Stimulated activated naive CD8-positive, alpha-beta T cell treated with anti-CD3 and anti-CD28 coated beads, Interleukin-15, Interleukin-2, amounts not matched to agents 100 ng/mL and 50 ng/mL, for 24 hours (primary cell): ENCODE measurements around the gene NEURL4.

ENCODE experiments used
- H3K27ac Mint-ChIP-seq: one replicate; pipeline ENCODE4 v1.8.0; 2021; ENCODE audit warnings: mild to moderate bottlenecking, mixed read lengths
- H3K27me3 Mint-ChIP-seq: one replicate; pipeline ENCODE4 v1.8.0; 2021; ENCODE audit warnings: mixed read lengths
- H3K36me3 Mint-ChIP-seq: one replicate; pipeline ENCODE4 v1.8.0; 2021; ENCODE audit warnings: low read depth, mixed read lengths
- H3K4me1 Mint-ChIP-seq: one replicate; pipeline ENCODE4 v1.8.0; 2021; ENCODE audit warnings: low read depth, mixed read lengths
- H3K4me3 Mint-ChIP-seq: one replicate; pipeline ENCODE4 v1.8.0; 2021; ENCODE audit warnings: mild to moderate bottlenecking, mixed read lengths
- H3K9me3 Mint-ChIP-seq: one replicate; pipeline ENCODE4 v1.8.0; 2021; ENCODE audit warnings: mixed read lengths

The NEURL4 gene

GRCh38 chr17:7290166-7290565, 39.0 kb downstream of the NEURL4 start:
- Mint-ChIP-seq H3K27me3 (peaks cover 26% of the 10 kb centered on the region), H3K27ac (no peak overlapping the region), H3K36me3 (no peaks in the 10 kb centered on the region), H3K9me3 (no peaks in the 10 kb centered on the region), H3K4me1 (peaks cover 10% of the 10 kb centered on the region), H3K4me3 (no peak overlapping the region)

DNA sequence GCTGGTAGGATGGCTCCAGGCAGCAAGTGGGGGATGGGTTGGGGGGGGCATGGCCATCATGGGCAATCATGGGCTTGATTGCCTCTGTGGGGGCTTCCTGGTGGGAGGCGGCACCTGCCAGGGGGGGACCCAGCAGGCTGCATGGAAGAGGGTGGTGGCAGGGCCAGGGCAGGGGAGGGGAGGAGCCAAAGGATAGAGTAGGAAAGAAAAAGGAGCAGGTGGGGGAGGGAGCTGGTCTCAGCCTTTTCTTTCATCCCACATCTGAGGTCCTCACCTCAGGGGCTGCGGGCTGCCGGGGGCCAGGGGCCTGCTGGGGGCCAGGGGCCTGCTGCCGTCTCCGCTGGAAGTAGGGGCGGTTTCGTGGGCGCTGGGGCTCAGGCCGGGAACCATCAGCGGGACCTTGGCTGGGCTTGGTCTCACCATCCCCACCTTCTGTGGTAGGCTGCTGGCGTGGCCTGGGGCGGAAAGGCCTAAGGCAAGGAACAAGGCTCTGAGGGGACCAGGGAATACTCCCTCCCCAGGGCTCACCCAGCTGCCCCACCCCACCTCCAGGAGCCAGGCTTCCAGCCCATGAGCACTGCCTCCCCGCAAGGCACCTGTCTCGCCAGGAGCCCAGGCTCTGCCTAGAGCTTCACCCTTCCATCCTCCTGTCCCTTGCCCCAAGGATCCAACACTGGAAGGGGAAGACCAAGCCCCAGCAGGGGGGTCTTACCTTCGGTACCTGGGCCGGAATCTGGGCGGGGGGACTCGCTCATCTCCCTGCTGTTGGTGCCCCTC, 39.7 kb downstream of the NEURL4 start:
- no peaks in the 10 kb centered on the region for H3K36me3 Mint-ChIP-seq
- peaks cover 6% of the 10 kb centered on the region for H3K4me1 Mint-ChIP-seq
- H3K9me3 Mint-ChIP-seq, result no peaks in the 10 kb centered on the region
- no peak overlapping the region for H3K4me3 Mint-ChIP-seq
- no peak overlapping the region for H3K27ac Mint-ChIP-seq
- H3K27me3 Mint-ChIP-seq, result peaks cover 22% of the 10 kb centered on the region

DNA sequence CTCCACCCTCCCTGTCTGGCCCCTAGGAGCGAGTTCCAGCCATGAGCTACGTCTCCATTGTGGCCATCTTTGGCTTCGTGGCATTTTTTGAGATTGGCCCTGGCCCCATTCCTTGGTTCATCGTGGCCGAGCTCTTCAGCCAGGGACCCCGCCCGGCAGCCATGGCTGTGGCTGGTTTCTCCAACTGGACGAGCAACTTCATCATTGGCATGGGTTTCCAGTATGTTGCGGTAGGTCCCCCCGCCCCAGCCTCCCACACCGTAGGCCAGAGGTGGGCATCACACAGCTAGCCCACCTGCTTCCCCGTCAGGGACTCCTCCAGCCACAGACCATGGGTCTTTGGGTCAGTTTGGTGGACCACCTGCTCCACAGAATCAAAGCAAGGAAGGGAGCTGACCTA, 43.5 kb downstream of the NEURL4 start:
- Mint-ChIP-seq H3K9me3 (no peaks in the 10 kb centered on the region), H3K27me3 (peaks cover 27% of the 10 kb centered on the region), H3K27ac (no peak overlapping the region), H3K4me1 (peaks cover 18% of the 10 kb centered on the region), H3K4me3 (no peak overlapping the region), H3K36me3 (no peaks in the 10 kb centered on the region)

GRCh38 chr17:7284911-7285310, 44.2 kb downstream of the NEURL4 start:
- Mint-ChIP-seq H3K27ac (no peak overlapping the region), H3K4me3 (no peak overlapping the region), H3K27me3 (peaks cover 27% of the 10 kb centered on the region), H3K9me3 (no peaks in the 10 kb centered on the region), H3K4me1 (peaks cover 23% of the 10 kb centered on the region), H3K36me3 (no peaks in the 10 kb centered on the region)

DNA sequence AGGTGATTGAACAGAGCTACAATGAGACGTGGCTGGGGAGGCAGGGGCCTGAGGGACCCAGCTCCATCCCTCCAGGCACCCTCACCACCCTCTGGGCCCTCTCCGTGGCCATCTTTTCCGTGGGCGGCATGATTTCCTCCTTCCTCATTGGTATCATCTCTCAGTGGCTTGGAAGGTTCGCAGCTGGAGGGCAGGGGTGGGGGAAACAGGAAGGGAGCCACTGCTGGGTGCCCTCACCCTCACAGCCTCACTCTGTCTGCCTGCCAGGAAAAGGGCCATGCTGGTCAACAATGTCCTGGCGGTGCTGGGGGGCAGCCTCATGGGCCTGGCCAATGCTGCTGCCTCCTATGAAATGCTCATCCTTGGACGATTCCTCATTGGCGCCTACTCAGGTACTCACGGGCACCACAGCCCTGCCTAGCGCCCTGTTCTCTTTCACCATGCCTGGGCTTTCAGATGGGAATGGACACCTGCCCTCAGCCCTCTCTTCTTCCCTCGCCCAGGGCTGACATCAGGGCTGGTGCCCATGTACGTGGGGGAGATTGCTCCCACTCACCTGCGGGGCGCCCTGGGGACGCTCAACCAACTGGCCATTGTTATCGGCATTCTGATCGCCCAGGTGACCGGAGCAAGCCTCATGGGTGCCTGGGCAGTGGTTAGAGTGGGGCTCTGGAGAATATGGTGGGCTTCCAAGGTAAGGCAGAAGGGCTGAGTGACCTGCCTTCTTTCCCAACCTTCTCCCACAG, 45.5 kb downstream of the NEURL4 start:
- Mint-ChIP-seq H3K9me3 (no peaks in the 10 kb centered on the region), H3K4me3 (no peak overlapping the region), H3K4me1 (peaks cover 23% of the 10 kb centered on the region), H3K27ac (no peak overlapping the region), H3K36me3 (no peaks in the 10 kb centered on the region), H3K27me3 (peaks cover 27% of the 10 kb centered on the region)

GRCh38 chr17:7282752-7283321, 46.3 kb downstream of the NEURL4 start:
- H3K27me3 Mint-ChIP-seq, result peaks cover 24% of the 10 kb centered on the region

GRCh38 chr17:7281953-7282751, 47.0 kb downstream of the NEURL4 start:
- Mint-ChIP-seq H3K27ac (no peak overlapping the region), H3K27me3 (peaks cover 23% of the 10 kb centered on the region), H3K4me1 (peaks cover 23% of the 10 kb centered on the region)

More at GRCh38 chr17:7282752-7283321, 46.3 kb downstream of the NEURL4 start:
- Mint-ChIP-seq H3K4me1 (peaks cover 23% of the 10 kb centered on the region), H3K9me3 (no peaks in the 10 kb centered on the region), H3K4me3 (no peak overlapping the region), H3K36me3 (no peaks in the 10 kb centered on the region), H3K27ac (no peak overlapping the region)

DNA sequence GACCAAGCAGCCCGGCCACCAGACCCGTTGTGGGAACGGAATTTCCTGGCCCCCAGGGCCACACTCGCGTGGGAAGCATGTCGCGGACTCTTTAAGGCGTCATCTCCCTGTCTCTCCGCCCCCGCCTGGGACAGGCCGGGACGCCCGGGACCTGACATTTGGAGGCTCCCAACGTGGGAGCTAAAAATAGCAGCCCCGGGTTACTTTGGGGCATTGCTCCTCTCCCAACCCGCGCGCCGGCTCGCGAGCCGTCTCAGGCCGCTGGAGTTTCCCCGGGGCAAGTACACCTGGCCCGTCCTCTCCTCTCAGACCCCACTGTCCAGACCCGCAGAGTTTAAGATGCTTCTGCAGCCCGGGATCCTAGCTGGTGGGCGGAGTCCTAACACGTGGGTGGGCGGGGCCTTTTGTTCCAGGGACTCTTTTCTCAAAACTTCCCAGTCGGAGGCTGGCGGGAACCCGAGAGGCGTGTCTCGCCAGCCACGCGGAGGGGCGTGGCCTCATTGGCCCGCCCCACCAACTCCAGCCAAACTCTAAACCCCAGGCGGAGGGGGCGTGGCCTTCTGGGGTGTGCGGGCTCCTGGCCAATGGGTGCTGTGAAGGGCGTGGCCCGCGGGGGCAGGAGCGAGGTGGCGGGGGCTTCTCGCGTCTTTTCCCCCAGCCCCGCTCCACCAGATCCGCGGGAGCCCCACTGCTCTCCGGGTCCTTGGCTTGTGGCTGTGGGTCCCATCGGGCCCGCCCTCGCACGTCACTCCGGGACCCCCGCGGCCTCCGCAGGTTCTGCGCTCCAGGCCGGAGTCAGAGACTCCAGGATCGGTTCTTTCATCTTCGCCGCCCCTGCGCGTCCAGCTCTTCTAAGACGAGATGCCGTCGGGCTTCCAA, 47.8 kb downstream of the NEURL4 start, which contains the start of gene SLC2A4:
TSS of gene SLC2A4 (plus strand) at position 645 of the 879 bp plus-strand sequence. CDS start at position 862, 217 bp downstream.
- Mint-ChIP-seq H3K27me3 (peaks cover 22% of the 10 kb centered on the region), H3K27ac (peak within 1 kb of the TSS; percentile 85), H3K9me3 (no peaks in the 10 kb centered on the region), H3K4me3 (peak within 1 kb of the TSS; percentile 77), H3K36me3 (no peaks in the 10 kb centered on the region), H3K4me1 (peaks cover 23% of the 10 kb centered on the region)

More at GRCh38 chr17:7281953-7282751, 47.0 kb downstream of the NEURL4 start:
- peak overlapping the region; percentile 77 for H3K4me3 Mint-ChIP-seq
- no peaks in the 10 kb centered on the region for H3K9me3 Mint-ChIP-seq
- no peaks in the 10 kb centered on the region for H3K36me3 Mint-ChIP-seq

DNA sequence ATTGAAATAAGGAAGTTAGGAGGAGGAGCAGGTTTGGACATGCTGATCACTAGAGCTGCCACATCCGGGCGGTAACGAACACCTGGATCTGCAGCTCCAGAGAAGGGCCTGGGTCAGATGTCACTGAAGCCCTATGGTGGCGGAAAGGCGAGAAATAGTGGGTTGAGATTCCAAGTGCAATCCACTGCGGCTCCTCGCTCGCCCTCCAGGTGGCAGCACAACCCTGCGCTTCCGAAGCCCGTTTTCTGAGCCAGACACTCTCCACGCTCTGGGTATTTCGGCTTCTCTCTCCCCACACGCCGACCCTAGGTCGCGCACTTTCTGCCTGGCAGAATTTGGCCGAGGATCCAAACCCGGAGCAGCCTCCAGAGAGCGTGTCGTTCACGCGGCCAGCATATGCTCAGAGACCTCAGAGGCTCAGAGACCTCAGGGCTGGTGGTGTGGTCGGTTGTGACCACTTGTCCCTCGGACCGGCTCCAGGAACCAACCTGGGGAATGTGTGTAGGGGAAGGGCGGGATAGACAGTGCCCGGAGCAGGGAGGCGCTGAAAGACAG, 48.5 kb downstream of the NEURL4 start:
- Mint-ChIP-seq H3K27me3 (peaks cover 16% of the 10 kb centered on the region), H3K4me1 (peaks cover 23% of the 10 kb centered on the region), H3K9me3 (no peaks in the 10 kb centered on the region), H3K4me3 (peak overlapping the region; percentile 77), H3K27ac (peak overlapping the region; percentile 85), H3K36me3 (no peaks in the 10 kb centered on the region)

- H3K27ac Mint-ChIP-seq, result no peak overlapping the region
- H3K4me3 Mint-ChIP-seq, result no peak overlapping the region
- H3K9me3 Mint-ChIP-seq, result no peaks in the 10 kb centered on the region
- peaks cover 16% of the 10 kb centered on the region for H3K27me3 Mint-ChIP-seq
- no peaks in the 10 kb centered on the region for H3K36me3 Mint-ChIP-seq
- peaks cover 23% of the 10 kb centered on the region for H3K4me1 Mint-ChIP-seq
These were observed 49.7 kb downstream of the NEURL4 start for GRCh38 chr17:7279448-7279847.

DNA sequence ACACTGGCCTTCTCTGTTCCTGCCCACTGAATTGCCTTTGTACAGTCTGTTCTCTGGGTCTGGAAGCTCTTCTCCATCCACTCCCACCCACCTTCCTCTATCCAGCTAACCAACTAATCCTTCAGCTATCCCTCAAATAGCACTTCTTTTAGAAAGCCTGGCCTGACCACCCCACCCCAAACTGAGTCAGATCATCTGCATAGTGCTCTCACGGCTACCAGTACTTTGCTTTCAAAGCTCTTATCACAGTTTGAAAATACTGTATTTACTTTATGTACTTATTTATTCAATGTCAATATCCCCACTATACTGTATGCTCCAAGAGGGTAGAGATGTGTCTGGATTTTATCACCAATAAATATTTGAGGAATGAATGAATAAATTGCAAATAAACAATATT, 62.4 kb downstream of the NEURL4 start:
- Mint-ChIP-seq H3K27ac (no peak overlapping the region), H3K27me3 (peaks cover 23% of the 10 kb centered on the region), H3K4me3 (no peak overlapping the region), H3K36me3 (no peaks in the 10 kb centered on the region), H3K9me3 (no peaks in the 10 kb centered on the region), H3K4me1 (peaks cover 23% of the 10 kb centered on the region)
